Cardiac ventricle fibroblast (primary cell): ENCODE data around the gene ZSWIM6. TPM values are rescaled to one million over a fixed set of nuclear protein-coding genes. Genes with fewer than 3 reads are reported as not detected.

Source experiments
- total RNA-seq: library from RNA; depleted of rRNA; stranded (reverse); fragments of >200 nt; gene quantifications from 2 replicates; pipeline ENCODE4 v1.2.3, GENCODE V29; 2015

The ZSWIM6 gene
- 3.1 and 3.8 TPM in 2 replicates for total RNA-seq

DNA sequence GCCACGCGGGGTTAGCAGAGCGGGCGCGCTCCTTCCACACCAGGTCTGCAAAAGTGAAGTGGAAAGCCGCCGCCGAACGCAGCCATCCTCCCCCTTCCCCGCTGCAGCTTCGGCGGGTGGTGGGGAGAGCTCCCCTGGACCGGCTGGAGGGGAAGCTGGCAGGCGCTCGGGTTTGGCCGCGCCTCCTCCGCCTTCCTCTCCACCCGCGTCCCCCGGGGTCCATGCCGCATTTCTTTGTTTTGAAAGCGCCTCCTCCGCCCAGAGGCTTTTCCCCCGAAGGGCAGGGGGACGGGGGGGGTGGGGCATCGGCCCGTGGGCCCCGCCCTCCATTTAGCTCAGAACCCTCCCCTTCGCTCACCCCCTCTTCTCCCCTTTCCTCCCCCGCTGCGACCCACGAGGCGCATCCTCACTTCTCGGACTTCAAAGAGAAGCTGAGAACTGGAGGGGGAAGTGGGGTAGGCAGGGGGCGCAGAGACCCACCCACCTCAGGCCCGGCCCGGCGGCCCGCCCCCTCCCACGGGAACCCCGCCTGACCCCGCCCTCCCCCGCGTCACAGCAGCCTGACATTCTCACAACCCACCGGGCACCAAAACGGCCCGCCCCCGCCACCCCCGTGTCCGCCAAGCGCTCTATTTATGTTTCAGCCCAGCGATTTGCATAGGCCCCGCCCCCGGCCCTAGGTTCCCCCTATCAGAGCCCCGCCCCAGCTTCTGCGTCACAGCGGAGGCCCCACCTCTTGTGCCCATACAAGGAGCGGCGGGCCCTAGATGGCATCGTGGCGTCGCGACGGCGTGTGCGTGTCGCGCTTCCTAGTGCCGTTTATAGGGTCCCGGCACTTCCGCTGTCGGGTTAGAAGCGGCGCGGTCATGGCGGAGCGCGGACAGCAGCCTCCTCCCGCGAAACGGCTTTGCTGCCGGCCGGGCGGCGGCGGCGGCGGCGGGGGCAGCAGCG, at the start of gene ZSWIM6:
TSS of gene ZSWIM6 (plus strand) at position 852 of the 951 bp plus-strand sequence. CDS start at position 867, 15 bp downstream.

Other genes with a start within 250 kb of the ZSWIM6 start
- 26.6 and 27.0 TPM in 2 replicates for gene SMIM15, start 169.8 kb upstream of the ZSWIM6 start, total RNA-seq